ENCODE results near the gene ERN1.

Gene ERN1

DNA sequence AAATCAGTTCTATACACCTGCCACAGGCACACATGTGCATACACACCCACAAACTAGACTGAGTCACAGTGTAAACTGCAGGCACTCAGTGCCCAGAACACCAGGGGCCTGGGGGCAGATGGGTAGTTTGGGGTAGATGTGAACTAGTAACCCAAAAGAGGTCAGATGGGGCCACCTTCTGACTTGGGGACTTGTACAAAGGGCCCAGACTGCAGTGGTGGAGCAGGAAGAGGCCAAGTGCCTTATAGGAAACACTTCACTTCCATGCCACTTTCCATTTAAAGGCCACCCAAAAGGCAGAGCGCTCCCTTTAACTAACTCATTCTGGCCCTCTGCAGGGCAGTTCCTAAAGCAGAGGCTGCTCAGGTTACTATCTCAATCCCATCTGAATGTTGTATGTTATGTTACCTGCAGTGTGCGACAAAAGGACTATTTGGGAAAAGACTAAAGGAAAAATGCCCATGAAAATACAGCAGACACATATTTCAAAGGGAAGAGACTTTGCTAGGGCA is 27.8 kb upstream of the ERN1 start:
- no peak for DNase-seq (ENCODE audit: low spot score)

DNA sequence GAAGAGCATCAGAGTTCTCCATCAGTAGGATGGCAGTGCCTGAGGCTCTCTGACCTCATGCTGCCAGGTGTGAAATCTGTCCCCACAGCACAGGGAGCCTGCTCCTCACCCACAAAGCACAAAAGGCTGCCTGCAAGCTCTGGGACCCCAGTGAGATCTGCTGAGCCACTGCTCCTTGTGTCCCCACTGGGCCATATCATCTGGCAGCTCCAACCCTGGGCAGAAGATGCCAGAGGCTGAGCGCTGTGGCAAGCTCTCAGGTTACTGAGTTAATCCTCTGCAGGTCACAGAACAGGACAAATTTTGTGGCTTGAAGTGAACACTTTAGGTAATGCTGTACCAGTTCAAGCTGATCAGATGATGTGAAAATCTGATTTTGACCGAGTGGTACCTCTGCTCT is 26.7 kb upstream of the ERN1 start:
- DNase-seq (ENCODE audit: low spot score) = no peak

DNA sequence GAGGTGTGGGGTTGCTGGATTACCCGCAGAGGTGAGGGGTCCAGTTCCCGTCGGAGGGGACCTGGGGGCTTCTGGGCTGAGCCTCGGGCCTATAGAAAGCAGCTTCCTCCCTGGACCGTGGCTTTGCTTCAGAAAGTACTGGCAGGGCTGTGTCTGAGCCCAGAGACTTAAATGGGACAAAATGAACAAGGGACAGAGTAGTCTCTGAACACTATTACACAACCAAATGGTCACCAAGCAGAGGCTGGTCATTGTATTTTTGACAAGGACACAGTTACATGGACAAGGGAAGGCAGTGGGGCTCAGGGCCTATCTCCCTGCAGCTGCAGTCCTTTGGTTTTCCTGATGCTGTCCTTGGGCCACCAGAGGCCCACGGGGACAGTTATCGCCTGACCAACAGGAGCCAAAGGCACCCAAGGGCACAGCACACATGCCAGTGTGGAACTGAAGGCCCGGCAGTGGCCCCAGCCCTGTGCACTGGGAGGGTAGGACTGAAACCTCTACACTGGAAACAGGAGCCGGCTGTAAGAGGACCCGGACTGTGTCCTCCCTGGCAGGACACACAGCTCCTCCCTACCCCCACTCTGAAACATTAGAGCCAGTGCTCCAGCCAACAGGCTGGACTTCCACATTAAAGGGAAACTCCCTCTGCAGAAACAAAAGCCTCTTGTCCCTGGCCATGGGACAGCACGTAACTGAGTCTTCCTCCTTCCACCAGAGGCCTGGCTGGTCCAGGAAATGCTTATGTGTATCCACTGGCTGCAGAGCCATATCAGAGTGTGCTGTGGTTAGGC is 26.0 kb upstream of the ERN1 start:
- no peak for DNase-seq (ENCODE audit: low spot score)

DNA sequence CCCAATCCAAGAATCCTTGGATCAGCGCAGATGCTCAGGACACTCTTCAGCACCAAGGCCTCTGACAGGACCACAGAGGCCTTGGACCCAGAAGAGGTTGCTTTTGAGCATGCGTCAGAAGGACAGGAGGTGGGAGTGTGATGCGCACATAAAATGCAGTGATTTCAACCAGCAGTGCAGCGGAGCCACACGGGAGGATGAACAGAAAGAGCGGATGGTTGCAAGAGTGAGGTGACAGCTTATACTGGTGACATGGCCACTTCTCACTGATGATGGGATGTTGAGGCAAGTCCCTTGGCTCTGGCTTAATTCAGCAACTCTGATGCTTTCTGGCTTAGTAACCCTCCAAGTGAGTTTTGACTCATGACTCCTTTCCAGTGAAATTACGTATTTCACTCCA is 25.2 kb upstream of the ERN1 start:
- no peak for DNase-seq (ENCODE audit: low spot score)

DNA sequence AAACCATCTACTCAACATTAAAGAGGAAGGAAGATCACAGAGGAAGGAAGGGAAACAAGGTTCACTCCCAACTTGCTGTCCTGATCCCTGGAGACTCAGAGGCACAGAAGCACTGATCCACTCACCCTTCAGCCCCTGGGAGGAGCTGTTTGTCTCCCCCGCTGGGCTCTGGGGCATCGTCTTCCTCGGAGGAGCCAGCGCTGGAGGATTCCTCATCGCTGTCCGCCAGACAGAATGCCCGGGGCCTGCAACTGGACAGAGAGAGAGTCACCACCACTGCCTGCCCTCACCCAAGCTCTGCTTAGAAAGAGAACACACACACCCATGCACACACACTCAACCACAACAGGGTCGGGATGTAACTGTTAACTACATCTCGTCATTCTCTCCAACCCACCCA is 24.8 kb upstream of the ERN1 start:
- no peak for DNase-seq (ENCODE audit: low spot score)

DNA sequence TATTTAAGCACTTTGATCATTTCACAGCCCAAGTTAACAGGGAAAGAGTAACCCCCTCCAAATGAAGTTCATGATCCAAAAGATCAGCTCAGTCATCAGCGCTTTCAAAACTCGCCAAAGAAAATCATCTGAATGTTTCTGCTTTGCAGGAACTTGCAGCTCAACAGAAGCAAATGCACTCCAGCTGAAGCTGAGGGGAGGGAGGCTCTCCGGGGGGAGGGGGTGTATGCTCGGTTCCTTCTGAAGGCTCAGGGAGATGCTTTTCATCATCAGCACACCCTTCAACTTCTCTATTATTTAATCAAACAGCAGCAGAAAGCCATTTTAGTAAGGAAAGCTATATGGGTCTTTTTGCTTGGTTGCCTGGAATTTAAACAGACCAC is 24.4 kb upstream of the ERN1 start:
- no peak for DNase-seq (ENCODE audit: low spot score)

DNA sequence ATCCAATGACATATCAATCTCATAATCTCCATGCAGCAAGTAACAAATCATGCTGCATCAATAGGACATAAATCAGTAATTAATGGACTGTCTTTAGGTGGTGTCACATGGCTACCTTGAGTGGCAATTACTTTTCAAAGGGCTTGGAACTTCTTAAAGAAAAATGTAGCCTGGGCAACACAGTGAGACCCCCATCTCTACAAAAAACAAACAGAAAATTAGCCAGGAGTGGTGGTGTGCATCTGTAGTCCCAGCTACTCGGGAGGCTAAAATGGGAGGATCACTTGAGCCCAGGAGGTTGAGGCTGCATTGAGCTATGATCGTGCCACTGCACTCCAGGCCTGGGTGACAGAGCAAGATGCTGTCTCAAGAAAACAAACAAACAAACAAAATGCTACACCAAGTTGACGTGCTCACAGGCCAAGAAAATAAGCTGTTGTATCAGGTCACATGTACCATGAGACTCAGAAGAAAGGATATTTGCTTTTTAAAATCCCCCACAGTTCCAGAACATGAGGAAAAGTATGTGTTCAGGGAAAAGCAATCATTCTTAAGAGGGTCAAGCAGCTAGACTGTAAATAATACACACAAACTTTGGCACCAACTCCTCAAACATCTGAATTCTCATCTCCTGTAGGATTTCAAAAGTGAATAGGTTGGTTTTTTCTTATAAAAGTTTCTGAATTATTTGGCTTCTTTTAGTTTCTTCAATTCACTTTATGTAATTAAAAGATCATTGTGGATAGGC is 23.8 kb upstream of the ERN1 start:
- no peak for DNase-seq (ENCODE audit: low spot score)

DNA sequence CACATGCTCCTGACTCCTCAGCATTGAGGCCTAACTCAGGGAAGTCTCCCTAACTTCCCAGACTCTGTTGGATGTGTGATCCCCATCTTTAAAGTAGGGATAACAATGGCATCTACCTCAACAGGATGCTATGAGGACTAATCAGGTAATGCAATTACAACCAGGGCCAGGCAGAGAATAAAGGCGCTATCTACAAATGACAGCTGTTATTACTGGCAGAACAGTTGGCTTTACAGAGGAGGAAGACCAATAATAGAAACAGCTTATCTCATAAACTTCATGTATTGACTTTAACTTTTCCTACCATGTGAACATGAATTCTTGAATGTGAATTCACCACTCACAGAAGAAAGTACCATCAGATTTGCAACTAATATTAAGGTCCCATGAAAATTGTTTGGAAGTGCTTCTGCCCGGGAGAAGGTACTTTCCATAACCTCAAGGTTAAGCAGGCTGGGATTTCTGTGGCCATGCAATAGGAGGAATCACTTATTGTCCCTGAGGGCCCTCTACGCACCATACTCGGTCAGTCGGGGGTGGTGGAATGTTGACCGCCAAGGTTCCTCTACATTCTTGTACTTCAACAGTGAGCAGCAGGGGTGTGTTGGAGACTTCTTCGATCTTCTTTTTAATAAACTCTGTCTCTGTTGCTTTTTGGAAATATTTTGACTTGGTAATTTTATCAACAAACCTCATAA is 22.6 kb upstream of the ERN1 start:
- no peak for DNase-seq (ENCODE audit: low spot score)

DNA sequence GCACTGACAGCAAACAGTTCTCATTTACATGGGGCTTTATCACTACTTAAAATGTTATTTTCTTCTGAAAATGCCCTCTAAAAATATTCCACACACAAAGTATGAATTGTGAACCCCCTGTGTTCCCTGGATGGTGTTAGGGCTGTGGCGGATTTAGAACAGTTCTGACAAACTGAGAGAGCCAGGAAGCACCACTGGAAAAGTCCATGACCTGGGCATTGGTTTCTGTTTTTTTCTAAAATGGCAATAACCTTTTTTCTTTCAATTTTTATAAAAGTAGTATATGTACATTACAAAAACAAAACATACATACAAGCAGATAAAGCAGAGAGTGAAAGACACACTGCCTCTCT is 21.0 kb upstream of the ERN1 start:
- no peak for DNase-seq (ENCODE audit: low spot score)

DNA sequence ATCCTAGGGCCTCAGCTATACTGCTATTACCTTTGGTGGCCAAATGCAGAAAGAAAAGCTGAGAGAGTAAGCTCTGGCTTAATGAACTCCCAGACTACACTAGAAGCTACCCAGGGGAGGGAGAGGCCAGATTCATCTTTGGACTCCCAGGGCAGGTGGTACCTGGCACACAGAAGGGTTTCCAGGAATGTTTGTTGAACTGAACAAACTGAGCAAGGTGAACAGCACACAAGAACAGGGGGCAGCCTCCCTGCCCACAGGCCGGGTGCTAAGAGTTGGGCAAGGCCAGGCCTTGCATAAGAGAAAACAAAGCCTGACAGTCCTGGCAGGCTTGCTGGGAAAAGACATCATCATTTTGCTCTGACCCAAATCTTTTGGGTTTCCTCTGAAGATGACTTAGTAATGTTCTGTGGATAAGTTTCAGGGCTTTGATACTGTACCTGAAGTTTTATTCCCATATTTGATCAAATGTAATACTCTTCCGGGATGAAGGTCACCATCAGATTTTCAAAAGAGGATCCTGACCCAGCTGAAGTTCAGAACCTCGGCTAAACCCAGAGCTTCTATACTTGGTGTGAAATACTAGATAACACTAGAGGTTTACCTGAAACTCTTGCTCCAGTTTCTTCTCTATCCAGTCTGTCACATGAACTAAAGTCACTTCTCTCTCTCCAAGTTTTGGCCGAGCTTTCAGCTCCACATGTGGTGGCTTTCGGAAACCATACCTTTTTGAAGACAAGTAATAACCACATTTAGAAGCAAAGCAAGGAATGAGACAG is 20.5 kb upstream of the ERN1 start:
- DNase-seq (ENCODE audit: low spot score) = no peak

DNA sequence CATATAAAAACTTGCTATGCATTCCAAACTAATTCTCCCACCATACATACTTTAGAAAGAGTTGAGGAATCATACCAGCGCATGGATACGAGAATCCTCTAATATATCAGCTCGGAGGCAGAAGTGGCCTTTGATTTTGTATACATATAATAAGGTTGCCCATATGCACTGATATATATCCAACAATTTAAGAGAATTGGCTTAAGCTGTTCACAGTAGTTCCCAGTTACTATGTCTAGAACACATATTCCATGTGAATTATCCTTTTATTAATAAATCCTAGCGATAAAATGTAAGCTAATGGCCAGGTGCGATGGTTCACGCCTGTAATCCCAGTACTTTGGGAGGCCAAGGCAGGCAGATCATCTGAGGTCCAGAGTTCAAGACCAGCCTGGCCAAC is 19.3 kb upstream of the ERN1 start:
- no peak for DNase-seq (ENCODE audit: low spot score)

DNA sequence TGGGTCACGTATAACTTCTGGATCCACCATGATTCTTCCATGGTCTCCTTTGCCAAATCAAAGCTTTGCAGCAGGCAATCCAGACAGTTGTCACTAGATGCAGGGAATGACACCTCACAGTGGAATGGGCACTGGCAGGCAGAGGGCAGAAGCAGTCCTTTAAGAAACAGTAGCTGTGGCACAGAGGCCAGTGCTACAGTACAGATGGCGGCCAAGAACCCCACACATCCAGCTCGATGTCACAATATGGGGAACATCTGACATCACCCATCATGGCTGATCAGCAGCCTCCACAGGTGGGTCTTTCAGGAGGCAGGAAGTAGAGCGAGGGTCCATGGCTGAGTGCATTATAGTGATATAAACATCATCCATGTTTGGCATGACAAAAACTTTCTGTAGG is 18.8 kb upstream of the ERN1 start:
- DNase-seq (ENCODE audit: low spot score) = no peak

DNA sequence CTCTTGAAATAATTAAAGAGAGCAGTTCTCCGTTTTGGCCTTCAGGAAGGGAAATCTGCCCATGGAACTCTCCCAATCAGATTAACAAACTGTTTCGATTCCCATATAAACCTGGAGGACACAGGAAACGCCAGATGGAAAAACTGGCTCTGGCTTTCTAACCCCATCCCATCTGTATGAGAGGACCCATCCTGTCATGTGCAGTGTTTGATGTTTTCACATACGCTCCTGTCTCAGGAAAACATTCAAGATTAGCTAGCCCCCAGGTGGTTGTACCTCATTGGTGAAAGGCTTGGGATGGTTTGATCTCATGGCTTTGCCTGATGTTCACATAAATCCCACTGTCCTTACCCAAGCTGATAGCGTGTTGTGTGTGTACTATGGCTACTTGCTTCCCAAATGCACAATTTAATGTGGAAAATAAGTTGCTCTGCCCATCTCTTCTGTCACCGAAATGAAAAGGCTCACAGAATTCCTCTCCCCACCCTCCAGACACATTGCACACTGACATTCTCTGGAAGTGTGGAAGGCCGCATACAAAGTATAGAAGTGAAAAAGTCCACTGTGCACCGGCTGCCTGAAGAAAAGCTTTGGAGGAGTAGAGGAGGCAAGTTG is 18.2 kb upstream of the ERN1 start:
- DNase-seq (ENCODE audit: low spot score) = no peak

DNA sequence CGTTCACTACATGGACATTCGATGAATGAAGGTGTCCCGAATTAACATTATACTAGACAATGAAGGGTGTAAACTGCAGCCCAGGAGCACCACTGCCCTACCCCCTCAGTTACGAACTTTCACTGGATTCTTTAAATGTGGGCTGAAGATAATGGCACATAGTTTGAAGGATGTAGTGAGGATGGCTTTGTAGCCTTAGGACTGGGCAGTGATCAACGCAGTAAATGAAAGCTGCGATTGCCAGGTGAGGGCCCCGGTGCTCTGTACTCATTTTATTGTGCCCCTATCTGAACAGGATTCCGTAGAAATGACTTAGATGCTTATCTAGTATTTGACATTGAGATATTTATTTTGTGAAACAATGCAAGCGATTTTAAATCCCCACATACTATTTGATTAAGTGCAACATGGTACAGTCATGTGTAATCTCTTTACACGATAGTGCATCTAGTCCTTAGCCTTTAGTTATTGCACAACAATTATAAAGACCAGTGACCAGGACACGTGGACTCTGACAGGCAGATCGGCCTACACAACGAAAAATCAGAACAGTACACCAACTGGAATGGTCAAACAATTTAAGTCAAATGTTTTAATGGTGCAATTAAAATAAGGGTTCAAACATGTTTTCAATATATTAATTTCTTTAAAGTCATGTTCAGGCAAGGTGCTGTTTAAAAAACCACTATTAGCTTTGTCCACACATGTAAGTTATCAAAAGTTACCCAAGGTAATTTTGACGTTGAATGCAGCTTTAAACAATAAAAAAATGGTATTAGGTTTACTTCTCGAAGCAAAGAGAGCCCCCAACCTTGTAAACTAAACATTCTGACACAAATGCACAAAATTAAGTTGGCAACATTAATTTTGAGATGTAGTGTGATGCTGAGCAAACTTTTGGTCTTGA is 17.4 kb upstream of the ERN1 start:
- DNase-seq (ENCODE audit: low spot score) = no peak

DNA sequence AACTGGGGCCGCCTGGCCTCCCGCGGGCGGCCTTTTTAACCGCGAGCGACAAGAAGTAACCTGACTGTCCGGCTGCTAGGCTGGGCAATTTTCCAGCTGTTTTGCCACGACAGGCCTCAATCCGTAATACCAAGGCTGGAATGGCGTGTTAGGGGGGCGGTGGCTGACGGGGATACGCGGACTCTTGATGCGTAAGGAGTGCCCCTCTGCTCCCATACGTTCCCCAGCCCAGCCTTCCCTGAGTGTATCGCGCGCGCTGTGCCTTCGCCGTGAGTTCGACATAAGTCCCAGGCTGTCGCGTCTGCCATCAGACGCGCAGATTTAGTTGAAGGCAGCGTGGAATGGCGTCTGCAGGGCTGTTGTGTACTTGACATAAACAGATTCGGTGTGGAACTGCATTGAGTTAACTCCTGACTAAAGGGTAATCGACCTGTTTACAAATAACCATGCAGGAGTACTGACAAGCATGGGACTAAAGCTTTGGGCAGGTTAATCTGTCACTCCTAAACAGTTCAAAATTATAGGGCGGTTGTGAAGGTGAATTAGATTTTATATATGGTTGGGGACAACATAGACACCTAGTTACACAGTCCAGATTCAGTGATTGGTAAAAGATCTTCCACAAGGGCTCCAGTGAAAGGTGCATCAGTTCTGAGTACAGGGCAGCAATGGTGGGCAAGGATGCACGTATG is 16.6 kb upstream of the ERN1 start:
- DNase-seq (ENCODE audit: low spot score) = peak; percentile 75

DNA sequence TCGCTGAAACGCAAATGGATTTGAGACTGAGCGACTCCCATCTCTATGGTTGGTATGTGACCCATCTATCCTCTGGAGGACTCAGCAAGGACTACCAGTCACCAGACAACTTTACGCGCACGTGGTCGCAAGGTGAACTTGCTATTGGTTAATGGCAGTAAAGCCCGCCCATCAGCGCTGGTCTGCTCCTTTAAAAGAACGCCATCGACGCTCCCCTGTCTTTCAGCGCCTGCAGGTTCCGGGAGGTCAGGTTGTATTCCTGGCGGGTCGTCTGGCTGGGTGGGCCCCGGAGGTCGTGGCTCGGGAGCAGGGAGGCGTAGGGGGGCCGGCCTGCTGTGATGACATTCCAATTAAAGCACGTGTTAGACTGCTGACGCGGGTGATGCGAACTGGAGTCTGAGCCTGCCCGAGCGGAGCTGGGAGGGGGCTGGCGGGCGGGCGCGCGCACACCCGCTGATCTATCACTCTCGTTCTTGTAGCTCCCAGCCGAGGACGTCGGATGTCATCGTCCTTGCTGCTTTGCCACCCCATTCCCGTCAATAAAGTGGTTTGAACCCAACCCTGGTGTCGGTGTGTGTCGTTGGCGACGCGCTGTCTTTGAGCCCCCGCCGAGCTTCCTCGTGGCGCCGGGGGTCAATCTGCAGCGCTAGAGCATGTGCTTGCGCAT is 15.9 kb upstream of the ERN1 start:
- peak; percentile 100 for DNase-seq (ENCODE audit: low spot score)

DNA sequence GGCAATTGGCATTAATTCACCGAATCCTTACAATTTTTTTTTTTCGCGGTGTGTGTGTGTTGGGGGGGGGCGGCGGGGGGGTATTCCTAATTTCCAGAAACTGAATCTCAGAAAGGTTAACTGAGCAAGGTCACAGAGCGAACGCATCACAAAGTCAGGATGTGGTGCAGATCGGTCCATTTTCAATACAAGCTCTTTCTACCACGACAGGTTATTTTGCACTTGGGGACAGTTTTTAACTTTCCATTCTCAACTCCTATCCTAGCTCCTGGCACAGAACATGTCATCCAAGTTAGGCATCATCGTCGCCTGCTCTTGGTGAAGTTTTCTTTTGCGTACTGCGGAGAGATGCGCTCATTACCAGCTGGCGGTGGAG is 15.4 kb upstream of the ERN1 start:
- no peak for DNase-seq (ENCODE audit: low spot score)

DNA sequence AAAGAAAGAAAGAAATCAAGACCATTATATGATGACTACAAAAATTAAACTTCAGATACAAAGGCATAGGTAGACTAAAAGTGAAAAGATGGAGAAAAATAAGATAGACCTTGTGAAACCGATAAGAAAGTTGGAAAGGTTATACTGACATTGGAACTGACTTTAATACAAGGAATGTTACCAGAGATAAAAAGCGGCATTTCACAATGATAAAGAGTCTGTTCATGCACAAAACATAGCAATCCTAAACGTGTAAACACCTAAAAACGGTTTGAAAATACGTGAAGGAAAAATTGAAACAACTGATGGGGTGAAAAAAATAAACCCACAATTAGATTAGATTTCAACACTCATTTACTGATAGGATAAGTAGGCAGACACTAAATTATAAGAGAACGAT is 9.6 kb upstream of the ERN1 start:
- DNase-seq (ENCODE audit: low spot score) = no peak

DNA sequence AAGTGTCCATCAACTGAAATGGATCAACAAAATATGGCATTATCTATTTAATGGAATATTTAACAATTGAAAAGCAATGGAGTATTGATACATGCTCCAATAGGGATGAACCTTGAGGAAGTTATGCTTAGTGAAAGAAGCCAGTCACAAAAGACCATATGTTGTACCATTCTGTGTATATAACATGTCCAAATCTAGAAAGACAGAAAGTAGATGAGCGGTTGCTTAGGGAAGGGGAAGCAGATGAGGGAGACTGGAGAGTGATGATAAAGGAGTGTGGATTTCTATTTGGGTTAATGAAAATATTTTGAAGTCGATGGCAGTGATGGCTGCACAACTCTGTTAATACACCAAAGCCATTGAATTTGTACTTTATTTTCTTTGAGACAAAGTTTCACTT is 8.5 kb upstream of the ERN1 start:
- no peak for DNase-seq (ENCODE audit: low spot score)

DNA sequence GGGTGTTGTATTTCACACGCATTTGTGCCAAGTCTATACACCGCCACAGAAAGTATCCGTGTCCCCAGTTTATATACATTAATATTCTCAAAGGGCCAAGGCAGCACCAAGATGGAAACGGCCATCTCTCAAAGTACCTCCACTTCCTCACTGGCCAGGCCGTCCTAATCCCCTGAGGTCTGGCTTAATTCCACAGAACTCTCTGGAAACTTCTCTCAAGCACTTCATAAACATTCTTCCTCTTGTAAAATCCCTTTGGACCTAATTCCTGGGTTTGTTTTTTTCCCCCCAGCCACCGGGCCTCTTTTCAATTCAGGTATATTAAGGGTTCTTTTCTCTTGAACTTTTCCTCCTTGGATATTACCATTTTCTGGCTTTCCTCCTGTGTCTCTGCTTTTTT is 5.1 kb upstream of the ERN1 start:
- DNase-seq (ENCODE audit: low spot score) = no peak
